ENCODE data around the gene OGG1.

DNA sequence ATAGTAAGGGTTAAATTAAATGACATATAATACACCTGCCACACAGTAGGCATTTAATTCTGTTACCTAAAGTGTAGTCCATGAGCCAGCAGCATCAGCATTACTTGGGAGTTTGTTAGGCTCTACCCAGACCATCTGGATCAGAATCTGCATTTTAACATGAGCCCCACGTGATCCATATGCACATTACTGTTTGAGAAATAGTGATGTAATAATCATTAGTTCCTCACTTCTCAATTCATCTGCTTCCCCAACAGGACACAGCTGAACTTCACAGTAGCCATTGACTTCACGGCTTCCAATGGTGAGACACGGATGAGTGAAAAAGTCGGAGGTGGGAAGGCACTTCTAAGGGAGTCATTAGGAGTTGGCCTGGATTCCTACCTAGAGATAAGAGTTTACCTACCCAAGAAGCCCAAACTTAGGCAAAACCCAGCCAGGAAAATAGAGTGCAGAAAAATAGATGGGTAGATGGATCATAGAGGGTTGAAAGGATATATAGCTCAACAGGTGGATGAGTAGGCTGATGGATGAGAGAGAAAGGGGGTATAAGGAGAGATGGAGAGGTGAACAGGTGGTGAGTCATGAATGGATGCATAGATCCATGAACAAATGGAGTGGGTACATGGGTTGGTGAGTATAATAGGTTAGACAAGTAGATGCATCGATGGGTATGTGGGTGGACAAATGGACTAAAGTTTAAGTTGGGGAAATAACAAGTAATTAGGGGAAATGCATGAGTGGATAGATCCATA lies 32.8 kb upstream of the OGG1 start:
- TF ChIP-seq, protein P1, sequence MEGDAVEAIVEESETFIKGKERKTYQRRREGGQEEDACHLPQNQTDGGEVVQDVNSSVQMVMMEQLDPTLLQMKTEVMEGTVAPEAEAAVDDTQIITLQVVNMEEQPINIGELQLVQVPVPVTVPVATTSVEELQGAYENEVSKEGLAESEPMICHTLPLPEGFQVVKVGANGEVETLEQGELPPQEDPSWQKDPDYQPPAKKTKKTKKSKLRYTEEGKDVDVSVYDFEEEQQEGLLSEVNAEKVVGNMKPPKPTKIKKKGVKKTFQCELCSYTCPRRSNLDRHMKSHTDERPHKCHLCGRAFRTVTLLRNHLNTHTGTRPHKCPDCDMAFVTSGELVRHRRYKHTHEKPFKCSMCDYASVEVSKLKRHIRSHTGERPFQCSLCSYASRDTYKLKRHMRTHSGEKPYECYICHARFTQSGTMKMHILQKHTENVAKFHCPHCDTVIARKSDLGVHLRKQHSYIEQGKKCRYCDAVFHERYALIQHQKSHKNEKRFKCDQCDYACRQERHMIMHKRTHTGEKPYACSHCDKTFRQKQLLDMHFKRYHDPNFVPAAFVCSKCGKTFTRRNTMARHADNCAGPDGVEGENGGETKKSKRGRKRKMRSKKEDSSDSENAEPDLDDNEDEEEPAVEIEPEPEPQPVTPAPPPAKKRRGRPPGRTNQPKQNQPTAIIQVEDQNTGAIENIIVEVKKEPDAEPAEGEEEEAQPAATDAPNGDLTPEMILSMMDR (IDR thresholded peaks at IDR 0.05): no peak
- TF ChIP-seq POLR2A (IDR thresholded peaks at IDR 0.05): no peak
